ENCODE measurements around the gene CELSR1.

Gene CELSR1

GRCh38 chr22:46575911-46576555 lies 38.6 kb upstream of the CELSR1 start:
- DNase-seq (ENCODE audit: low read depth): no peak

GRCh38 chr22:46574993-46575910 lies 37.8 kb upstream of the CELSR1 start:
- DNase-seq (ENCODE audit: low read depth): no peak

GRCh38 chr22:46574438-46574992 lies 37.1 kb upstream of the CELSR1 start:
- no peak for DNase-seq (ENCODE audit: low read depth)

- no peak for DNase-seq (ENCODE audit: low read depth)
Observed at GRCh38 chr22:46573781-46574437, 36.5 kb upstream of the CELSR1 start.

GRCh38 chr22:46572911-46573780 lies 35.7 kb upstream of the CELSR1 start:
- DNase-seq (ENCODE audit: low read depth): no peak

GRCh38 chr22:46571642-46572250 lies 34.3 kb upstream of the CELSR1 start:
- no peak for DNase-seq (ENCODE audit: low read depth)

- no peak for DNase-seq (ENCODE audit: low read depth)
Observed at GRCh38 chr22:46569848-46570695, 32.7 kb upstream of the CELSR1 start.

GRCh38 chr22:46569055-46569847 lies 31.8 kb upstream of the CELSR1 start:
- no peak for DNase-seq (ENCODE audit: low read depth)

- no peak for DNase-seq (ENCODE audit: low read depth)
Observed at GRCh38 chr22:46568102-46568809, 30.8 kb upstream of the CELSR1 start.

GRCh38 chr22:46567471-46567870 lies 30.1 kb upstream of the CELSR1 start:
- DNase-seq (ENCODE audit: low read depth): no peak

- DNase-seq (ENCODE audit: low read depth): no peak
Observed at GRCh38 chr22:46564084-46564714, 26.8 kb upstream of the CELSR1 start.

GRCh38 chr22:46563381-46564083 lies 26.1 kb upstream of the CELSR1 start:
- DNase-seq (ENCODE audit: low read depth): peak; percentile 62

GRCh38 chr22:46561435-46561905 lies 24.1 kb upstream of the CELSR1 start:
- DNase-seq (ENCODE audit: low read depth): no peak

- no peak for DNase-seq (ENCODE audit: low read depth)
Observed at GRCh38 chr22:46560696-46561295, 23.4 kb upstream of the CELSR1 start.

GRCh38 chr22:46557736-46558480 lies 20.5 kb upstream of the CELSR1 start:
- DNase-seq (ENCODE audit: low read depth): no peak

- DNase-seq (ENCODE audit: low read depth): no peak
Observed at GRCh38 chr22:46556775-46557174, 19.4 kb upstream of the CELSR1 start.

Data from stimulated activated CD8-positive, alpha-beta memory T cell treated with anti-CD3 and anti-CD28 coated beads, Interleukin-7, amount 100 ng/mL, for 24 hours (primary cell).